OCI-LY1 (cell line): ENCODE measurements around the gene SLC4A8.

Source experiments
- H2AFZ ChIP-seq: fragments of 200-600 bp; sonication (generic), shearing (Covaris generic); 2 replicates; pipeline ENCODE4 v1.6.0; 2014; ENCODE audit warnings: antibody characterized with exemption, mild to moderate bottlenecking, low read length
- H3F3A ChIP-seq: fragments of 200-600 bp; sonication (generic), shearing (Covaris generic); 2 replicates; pipeline ENCODE4 v1.6.0; 2014; ENCODE audit warnings: mild to moderate bottlenecking, antibody characterized with exemption, low read length, moderate library complexity; ENCODE audit not compliant: insufficient read depth
- H3K27ac ChIP-seq: fragments of 200-600 bp; sonication (generic); 2 replicates; pipeline ENCODE4 v1.5.1; 2014; ENCODE audit warnings: low read length, mixed run types, mild to moderate bottlenecking, low read depth; ENCODE audit not compliant: poor library complexity, severe bottlenecking
- H3K27me3 ChIP-seq: fragments of 200-600 bp; sonication (generic); 2 replicates; pipeline ENCODE4 v1.6.0; 2014; ENCODE audit warnings: antibody characterized with exemption, mild to moderate bottlenecking, low read length, moderate library complexity; ENCODE audit not compliant: insufficient read depth
- H3K36me3 ChIP-seq: fragments of 200-600 bp; sonication (generic); 2 replicates; pipeline ENCODE4 v1.6.1; 2014; ENCODE audit warnings: mild to moderate bottlenecking, antibody characterized with exemption, low read length, moderate library complexity, mixed read lengths; ENCODE audit not compliant: insufficient read depth
- H3K4me1 ChIP-seq: fragments of 200-600 bp; sonication (generic); 2 replicates; pipeline ENCODE4 v1.5.1; 2014; ENCODE audit warnings: mild to moderate bottlenecking, low read length, moderate library complexity; ENCODE audit not compliant: insufficient read depth, severe bottlenecking
- H3K4me2 ChIP-seq: fragments of 200-600 bp; sonication (generic), shearing (Covaris generic); 2 replicates; pipeline ENCODE4 v1.6.1; 2014; ENCODE audit warnings: low read length
- H3K4me3 ChIP-seq: fragments of 200-600 bp; sonication (generic); 2 replicates; pipeline ENCODE4 v1.5.1; 2014; ENCODE audit warnings: low read length, low read depth, mild to moderate bottlenecking, mixed read lengths; ENCODE audit not compliant: poor library complexity, severe bottlenecking
- H3K79me2 ChIP-seq: fragments of 200-600 bp; shearing (Covaris generic); 2 replicates; pipeline ENCODE4 v1.6.1; 2016; ENCODE audit warnings: mixed run types, low read length, mixed read lengths; ENCODE audit not compliant: insufficient read depth
- H3K9ac ChIP-seq: fragments of 200-600 bp; sonication (generic), shearing (Covaris generic); 2 replicates; pipeline ENCODE4 v1.6.1; 2014; ENCODE audit warnings: mild to moderate bottlenecking, low read length, mixed read lengths
- H3K9me2 ChIP-seq: fragments of 200-600 bp; sonication (generic), shearing (Covaris generic); 2 replicates; pipeline ENCODE4 v1.6.1; 2014; ENCODE audit warnings: low read depth, mild to moderate bottlenecking, low read length, mixed read lengths
- H3K9me3 ChIP-seq: fragments of 200-600 bp; shearing (Covaris generic); 2 replicates; pipeline ENCODE4 v1.6.1; 2014; ENCODE audit warnings: low read length, mixed read lengths
- H4K20me1 ChIP-seq: fragments of 200-600 bp; sonication (generic), shearing (Covaris generic); 2 replicates; pipeline ENCODE4 v1.6.0; 2016; ENCODE audit warnings: mild to moderate bottlenecking, low read length; ENCODE audit not compliant: insufficient read depth
- EZH2 ChIP-seq: fragments of 200-600 bp; sonication (generic), shearing (Covaris generic); IDR thresholded peaks from 2 replicates; pipeline ENCODE4 v1.8.0; 2017; ENCODE audit warnings: borderline replicate concordance, mixed run types, mild to moderate bottlenecking, antibody characterized with exemption, low read length, moderate library complexity, mixed read lengths
- TF ChIP-seq, protein P1 (sequence below): fragments of 200-600 bp; sonication (generic), shearing (Covaris generic); IDR thresholded peaks from 2 replicates; pipeline ENCODE4 v1.5.1; 2017; ENCODE audit warnings: mild to moderate bottlenecking, antibody characterized with exemption, low read length, moderate library complexity, mixed read lengths

SLC4A8 gene

DNA sequence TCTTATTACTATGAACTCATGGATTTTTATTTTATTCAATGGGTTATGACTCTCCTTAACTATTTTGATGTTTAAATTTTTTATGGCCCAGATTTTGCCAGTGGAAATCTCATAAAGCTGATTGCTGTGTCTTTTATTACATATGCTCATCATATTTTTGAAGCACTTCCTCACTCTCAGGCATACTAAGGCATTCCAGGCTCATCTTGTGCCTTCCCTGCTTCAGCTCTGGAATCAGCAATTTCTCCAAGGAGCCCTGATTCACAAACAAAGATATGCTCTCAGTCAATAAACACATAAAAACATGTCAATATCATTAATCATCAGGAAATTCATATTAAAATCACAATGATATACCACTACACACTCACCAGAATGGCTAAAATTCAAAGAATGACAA lies 121.5 kb downstream of the SLC4A8 start:
- no peak for TF ChIP-seq EZH2
- TF ChIP-seq, protein P1, sequence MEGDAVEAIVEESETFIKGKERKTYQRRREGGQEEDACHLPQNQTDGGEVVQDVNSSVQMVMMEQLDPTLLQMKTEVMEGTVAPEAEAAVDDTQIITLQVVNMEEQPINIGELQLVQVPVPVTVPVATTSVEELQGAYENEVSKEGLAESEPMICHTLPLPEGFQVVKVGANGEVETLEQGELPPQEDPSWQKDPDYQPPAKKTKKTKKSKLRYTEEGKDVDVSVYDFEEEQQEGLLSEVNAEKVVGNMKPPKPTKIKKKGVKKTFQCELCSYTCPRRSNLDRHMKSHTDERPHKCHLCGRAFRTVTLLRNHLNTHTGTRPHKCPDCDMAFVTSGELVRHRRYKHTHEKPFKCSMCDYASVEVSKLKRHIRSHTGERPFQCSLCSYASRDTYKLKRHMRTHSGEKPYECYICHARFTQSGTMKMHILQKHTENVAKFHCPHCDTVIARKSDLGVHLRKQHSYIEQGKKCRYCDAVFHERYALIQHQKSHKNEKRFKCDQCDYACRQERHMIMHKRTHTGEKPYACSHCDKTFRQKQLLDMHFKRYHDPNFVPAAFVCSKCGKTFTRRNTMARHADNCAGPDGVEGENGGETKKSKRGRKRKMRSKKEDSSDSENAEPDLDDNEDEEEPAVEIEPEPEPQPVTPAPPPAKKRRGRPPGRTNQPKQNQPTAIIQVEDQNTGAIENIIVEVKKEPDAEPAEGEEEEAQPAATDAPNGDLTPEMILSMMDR = no peak
- no peaks in the 10 kb centered on the region for H3K9me2 ChIP-seq
- H3F3A ChIP-seq = no peaks in the 10 kb centered on the region
- no peak overlapping the region for H2AFZ ChIP-seq
- no peak overlapping the region for H3K4me3 ChIP-seq
- H3K4me1 ChIP-seq = no peaks in the 10 kb centered on the region
- no peak overlapping the region for H3K4me2 ChIP-seq
- no peaks in the 10 kb centered on the region for H3K27me3 ChIP-seq
- no peak overlapping the region for H3K27ac ChIP-seq
- no peak overlapping the region for H3K9ac ChIP-seq
- no peaks in the 10 kb centered on the region for H4K20me1 ChIP-seq
- no peaks in the 10 kb centered on the region for H3K36me3 ChIP-seq
- H3K79me2 ChIP-seq = no peaks in the 10 kb centered on the region
- no peaks in the 10 kb centered on the region for H3K9me3 ChIP-seq

DNA sequence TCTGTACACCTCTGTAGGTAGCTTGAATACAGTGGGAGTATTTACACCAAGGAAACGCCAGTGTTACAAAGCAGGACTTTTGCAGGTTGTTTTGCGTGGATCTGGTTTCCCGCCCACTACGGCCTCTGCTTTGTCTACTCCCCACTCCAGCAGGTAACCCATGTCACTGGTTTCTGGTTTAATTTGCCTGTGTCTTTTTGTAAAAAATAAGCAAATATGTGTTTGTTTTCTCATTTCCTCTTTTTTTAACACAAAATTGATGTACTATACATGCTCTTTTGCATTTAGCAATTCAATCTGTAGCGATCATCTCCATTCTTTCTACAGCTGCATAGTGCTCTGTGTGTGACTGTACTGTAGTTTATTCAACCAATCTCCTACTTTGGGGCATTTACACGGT lies 123.0 kb downstream of the SLC4A8 start:
- Histone ChIP-seq H3K27me3 (no peaks in the 10 kb centered on the region), H3K4me1 (no peaks in the 10 kb centered on the region)

DNA sequence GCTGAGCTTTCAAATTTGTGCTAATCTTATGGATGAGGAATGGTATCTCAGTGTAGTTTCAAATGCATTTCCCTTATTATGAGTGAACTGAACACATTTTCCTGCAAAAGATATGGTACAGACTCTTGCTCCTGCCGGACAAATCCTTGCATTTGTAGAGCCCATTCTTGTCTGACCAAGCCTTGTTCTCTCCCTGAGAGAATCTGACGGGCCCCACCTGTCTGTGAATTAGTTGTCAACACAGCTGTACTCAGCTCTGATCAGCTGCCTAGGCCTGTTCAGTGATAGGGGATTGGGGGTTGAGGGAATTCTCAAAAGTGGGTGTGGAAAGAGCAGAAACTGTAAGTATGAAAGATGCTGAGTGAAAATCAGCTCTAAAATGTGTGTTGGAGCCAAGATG lies 123.6 kb downstream of the SLC4A8 start:
- Histone ChIP-seq H2AFZ (no peak overlapping the region), H3K27ac (no peak overlapping the region), H3K4me3 (no peak overlapping the region), H3K9me3 (no peaks in the 10 kb centered on the region), H3K27me3 (no peaks in the 10 kb centered on the region), H3K4me1 (no peaks in the 10 kb centered on the region), H3K4me2 (no peak overlapping the region), H3K36me3 (no peaks in the 10 kb centered on the region), H4K20me1 (no peaks in the 10 kb centered on the region), H3K9ac (no peak overlapping the region), H3K9me2 (no peaks in the 10 kb centered on the region), H3F3A (no peaks in the 10 kb centered on the region), H3K79me2 (no peaks in the 10 kb centered on the region)
- TF ChIP-seq, protein P1 = no peak
- no peak for TF ChIP-seq EZH2

More for the DNA sequence above, 123.0 kb downstream of the SLC4A8 start:
- H2AFZ ChIP-seq = no peak overlapping the region
- H3K9ac ChIP-seq = no peak overlapping the region
- H3K27ac ChIP-seq = no peak overlapping the region
- no peak overlapping the region for H3K4me3 ChIP-seq
- no peaks in the 10 kb centered on the region for H4K20me1 ChIP-seq
- H3K36me3 ChIP-seq = no peaks in the 10 kb centered on the region
- H3K79me2 ChIP-seq = no peaks in the 10 kb centered on the region
- H3K9me2 ChIP-seq = no peaks in the 10 kb centered on the region
- H3K9me3 ChIP-seq = no peaks in the 10 kb centered on the region
- TF ChIP-seq, protein P1 = no peak
- no peak for TF ChIP-seq EZH2
- H3F3A ChIP-seq = no peaks in the 10 kb centered on the region
- no peak overlapping the region for H3K4me2 ChIP-seq
